GM12874 (cell line): ENCODE measurements around the gene MUTYH.

Source experiments
- TF ChIP-seq, protein P1 (sequence below): IDR thresholded peaks from 2 replicates; pipeline ENCODE4 v1.5.1; 2011; ENCODE audit warnings: low read depth, mild to moderate bottlenecking, control low read depth, low read length, moderate library complexity; ENCODE audit not compliant: insufficient read depth

Gene MUTYH

DNA sequence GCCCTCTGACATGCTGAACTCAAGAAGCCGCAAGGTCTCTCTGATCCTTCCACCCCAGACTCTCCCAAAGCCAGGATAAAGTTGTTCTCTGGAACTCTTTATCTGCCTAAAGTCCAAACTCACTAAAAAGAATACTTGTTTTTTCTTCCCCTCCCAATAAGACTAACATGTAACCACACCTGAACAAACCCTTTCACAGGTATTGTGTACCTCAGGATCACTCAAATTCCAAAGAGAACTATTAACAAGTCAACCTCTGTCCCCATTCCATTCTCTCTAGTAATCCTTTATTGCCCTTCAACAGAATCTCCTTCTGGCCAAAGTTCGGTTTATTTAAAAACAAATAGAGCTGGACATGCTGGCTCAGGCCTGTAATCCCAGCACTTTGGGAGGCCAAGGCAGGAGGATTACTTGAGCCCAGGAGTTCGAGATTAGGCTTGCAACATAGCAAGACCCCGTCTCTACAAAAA, 4.3 kb downstream of the MUTYH start:
- TF ChIP-seq, protein P1, sequence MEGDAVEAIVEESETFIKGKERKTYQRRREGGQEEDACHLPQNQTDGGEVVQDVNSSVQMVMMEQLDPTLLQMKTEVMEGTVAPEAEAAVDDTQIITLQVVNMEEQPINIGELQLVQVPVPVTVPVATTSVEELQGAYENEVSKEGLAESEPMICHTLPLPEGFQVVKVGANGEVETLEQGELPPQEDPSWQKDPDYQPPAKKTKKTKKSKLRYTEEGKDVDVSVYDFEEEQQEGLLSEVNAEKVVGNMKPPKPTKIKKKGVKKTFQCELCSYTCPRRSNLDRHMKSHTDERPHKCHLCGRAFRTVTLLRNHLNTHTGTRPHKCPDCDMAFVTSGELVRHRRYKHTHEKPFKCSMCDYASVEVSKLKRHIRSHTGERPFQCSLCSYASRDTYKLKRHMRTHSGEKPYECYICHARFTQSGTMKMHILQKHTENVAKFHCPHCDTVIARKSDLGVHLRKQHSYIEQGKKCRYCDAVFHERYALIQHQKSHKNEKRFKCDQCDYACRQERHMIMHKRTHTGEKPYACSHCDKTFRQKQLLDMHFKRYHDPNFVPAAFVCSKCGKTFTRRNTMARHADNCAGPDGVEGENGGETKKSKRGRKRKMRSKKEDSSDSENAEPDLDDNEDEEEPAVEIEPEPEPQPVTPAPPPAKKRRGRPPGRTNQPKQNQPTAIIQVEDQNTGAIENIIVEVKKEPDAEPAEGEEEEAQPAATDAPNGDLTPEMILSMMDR, result no peak

DNA sequence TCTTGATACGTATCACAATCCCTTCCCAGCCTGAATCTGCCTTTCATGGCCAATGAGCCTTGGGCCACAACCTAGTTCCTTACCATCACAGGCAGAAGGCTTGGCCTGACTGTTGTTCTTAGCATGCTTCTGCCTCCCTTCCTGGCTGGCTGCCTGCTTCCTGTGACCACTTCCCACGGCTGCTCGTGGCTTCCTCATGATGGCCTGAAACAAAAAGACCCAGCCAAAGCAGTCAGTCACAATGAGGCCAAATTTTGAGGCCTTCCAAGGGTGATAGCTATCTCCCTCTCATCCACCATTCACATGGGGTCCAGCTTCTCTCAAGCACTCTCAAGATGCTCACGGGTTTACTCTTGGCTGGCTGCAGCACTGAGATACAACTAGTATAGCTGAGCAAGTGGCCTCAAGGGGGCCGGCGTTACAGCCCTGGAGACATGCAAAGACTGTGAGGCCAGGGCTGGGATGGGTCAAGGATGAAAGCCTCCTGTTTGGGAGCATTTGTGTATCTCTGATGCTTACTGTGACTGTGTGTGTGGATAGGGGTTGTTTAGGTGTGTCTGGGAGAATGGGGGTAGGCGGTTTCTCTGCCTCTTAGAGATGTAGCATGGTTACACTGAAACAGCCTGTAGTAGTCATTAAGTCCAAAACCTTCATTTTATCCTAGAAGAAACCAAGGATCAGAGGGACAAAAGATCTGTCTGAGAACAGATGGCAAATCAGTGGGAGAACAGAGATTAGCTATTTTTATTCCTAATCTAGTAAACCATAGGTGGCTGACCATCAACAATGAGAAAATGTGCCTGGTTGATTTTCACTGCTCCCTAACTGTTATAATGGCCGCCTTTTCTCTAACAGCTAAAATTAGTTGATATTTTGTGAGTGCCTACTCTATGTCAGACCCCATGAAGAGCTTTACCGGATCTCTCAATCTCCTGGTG, 5.7 kb downstream of the MUTYH start:
- TF ChIP-seq, protein P1, result no peak

DNA sequence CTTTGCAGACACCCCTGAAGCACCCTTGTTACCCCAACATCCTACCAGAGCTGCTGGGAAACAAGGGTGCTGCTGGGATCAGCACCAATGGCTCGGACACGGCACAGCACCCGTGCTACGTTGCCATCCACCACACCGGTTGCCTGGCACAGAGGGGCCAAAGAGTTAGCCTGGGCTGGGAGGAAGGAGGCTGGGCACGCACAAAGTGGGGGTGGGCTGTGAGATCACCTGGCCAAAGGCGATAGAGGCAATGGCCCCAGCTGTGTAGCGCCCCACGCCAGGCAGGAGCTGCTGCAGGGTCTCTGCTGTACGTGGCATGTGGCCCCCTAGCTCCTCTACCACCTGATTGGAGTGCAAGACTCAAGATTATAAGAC, 7.9 kb downstream of the MUTYH start:
- TF ChIP-seq, protein P1, result no peak

DNA sequence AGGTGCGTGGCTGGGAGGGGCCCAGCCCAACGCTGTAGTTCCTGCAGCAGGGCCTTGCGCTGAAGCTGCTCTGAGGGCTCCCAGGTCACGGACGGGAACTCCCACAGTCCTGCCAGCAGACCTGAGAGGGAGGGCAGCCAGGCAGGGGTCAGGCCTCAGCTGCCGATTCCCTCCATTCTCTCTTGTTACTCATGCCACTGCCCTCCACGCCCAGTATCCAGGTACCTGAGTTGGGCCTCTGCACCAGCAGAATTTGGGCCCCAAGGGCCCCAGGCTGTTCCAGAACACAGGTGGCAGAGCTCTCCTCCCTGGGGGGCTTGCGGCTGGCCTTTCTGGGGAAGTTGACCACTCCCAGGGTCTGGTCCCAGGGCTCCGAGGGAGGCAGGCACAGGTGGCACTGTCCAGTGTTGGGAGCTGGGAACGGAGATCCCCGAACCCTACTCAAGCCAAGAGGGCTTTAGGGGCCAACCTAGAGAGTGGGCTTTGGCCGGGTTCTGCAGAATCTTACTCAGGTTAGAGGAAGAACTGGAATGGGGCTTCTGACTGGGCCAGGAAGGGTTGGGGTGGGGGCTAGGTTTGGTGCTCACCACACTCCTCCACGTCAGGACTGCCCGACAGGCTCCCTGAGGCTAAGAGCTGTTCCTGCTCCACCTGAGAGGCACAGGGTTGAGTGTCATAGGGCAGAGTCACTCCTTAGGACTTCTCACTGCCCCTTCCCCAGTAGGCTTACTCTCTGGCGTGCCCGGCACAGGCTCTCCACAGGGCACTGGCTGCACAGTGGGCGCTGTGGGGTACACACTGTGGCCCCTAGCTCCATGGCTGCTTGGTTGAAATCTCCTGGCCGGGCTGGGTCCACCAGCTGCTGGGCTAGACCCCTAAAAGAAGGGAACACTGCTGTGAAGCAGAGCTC, 8.5 kb downstream of the MUTYH start:
- TF ChIP-seq, protein P1, result no peak

DNA sequence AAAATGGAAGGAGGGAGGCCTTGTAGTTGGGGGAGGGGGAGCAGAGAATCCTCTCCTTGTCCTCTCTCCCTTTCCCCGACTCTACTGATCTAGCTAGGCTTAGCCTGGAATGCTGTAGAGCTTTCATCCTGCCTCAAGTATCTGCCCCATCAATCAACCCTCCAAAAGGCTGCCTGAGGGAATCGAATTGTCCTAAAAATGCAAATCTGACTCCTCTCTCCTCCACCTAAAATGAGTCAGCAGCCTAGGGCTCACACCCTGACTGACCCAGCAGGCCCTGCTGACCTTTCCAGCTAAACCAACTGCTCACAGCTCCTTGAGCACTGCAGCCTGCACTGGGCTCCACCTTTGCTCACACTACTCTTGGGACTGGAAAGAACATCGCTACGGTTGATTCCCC, 10.8 kb downstream of the MUTYH start:
- TF ChIP-seq, protein P1, result no peak

DNA sequence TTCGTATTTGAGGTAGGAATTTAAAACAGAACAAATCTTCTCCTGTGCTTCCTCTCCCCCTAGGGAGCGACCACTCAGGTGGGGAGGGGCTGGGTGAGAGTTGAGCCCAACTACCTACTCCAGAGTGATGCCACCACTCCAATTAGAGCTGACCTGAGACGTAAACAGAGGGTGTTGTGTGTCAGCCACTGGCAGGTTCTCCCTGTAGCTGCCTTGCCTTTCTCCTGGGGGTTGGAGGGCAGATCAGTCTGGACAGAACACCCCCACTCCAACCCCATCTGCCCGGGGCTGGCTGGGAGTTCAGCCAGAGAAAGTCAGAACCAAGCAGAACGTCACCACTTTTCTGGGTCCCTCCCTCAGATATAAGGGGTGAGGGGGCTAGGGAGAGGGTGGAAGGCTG, 11.6 kb downstream of the MUTYH start:
- TF ChIP-seq, protein P1, result no peak
